Measurements from ENCODE around the gene SLC13A4. TPM values are rescaled to one million over a fixed set of nuclear protein-coding genes. Genes with fewer than 3 reads are reported as not detected.
"Not testable (repeated sequence)": the region's sequence is repeated elsewhere in the genome, so short reads cannot be mapped to it uniquely, and the experiment has no call there.

SLC13A4 gene
- total RNA-seq, 1 donor from 2014 or later: not detected

DNA sequence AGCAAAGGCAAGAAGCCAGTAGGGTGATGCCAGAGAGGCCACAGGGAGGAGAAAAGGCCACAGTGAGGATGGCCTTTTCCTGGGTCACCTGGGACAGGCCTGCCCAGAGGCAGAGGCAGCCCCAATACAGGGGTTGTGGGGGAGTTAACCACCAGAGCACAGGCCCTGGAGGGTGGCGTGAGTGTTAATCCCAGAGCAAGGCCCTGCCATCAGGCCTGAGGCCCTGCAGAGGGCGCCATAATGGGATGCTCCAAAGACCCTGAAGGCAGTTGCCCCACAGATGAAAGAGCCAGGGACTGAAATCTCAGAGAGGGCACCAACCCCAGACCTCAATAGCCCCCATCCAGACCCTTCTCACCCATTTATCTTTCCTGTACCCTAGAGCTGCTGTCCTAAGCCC, 23.9 kb downstream of the SLC13A4 start:
- no peak for DNase-seq (ENCODE audit: low spot score)

DNA sequence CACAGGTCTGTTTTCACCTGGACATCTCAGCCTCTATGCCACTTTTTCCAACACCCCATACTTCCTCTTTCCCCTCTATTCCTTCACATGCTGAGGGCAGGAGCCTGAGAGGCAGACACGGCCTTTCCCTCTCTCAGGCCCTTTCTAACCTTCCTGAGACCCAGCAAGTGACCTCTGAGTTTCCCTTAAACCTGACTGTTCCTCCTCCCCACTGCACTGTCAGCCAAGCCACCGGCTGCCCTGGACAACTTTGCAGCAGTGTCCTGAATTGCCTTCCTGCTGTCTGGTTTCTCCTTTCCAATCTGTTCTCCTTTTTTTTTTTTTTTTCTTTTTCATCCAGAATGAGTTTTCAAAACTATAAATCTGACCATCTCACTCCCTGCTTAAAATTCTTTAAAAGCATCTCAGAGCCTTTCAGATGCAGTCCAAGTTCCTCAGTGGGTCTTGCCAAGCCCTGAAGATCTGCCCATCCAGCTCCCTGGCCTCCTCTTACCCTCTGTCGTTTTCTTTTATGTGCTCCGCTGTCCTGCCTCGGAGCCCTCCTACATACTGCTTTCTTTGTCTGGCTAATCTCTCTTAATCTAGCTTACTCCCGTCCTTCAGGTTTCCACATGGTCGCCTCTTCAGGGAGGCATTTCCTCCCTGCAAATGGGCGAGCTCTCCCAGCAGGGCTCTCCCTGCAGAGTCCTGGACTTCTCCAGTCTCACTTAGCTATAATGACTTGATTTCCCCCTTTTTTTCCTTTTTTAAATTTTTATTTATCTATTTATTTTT, 30.5 kb downstream of the SLC13A4 start:
- DNase-seq (ENCODE audit: low spot score): no peak

DNA sequence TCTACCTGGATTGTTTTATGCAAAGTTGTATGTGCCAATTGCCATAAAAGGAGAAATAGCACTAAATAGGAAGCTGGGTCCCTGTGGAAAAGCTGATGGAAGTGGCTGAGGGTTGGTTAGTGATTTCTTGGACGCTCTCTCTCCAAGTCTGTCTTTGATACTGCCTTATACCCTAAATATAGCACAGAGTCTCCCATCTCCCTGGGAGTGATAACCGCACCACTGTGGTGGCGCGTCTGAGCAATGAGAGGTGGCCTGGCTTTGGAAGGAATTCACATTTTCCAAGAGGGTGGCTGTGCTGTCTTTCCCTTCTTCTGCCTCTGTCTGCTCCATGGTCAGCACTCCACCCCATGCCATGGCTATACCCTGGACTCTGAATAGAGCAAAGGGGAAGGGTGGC, 34.4 kb downstream of the SLC13A4 start:
- no peak for DNase-seq (ENCODE audit: low spot score)

DNA sequence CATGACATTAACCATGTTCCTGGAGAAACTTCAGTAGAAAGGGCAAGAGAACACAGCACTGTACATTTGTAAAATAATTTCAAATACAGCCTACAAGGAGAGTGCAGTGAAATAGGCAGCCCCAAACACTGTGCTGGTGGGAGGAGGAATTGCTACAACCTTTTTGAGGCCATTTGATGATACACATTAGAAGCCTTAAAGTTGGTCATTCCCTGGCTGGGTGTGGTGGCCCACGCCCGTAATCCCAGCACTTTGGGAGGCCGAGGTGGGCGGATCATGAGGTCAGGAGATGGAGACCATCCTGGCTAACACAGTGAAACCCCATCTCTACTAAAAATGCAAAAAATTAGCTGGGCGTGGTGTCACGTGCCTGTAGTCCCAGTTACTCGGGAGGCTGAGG, 35.4 kb downstream of the SLC13A4 start:
- DNase-seq (ENCODE audit: low spot score): not testable (repeated sequence)

DNA sequence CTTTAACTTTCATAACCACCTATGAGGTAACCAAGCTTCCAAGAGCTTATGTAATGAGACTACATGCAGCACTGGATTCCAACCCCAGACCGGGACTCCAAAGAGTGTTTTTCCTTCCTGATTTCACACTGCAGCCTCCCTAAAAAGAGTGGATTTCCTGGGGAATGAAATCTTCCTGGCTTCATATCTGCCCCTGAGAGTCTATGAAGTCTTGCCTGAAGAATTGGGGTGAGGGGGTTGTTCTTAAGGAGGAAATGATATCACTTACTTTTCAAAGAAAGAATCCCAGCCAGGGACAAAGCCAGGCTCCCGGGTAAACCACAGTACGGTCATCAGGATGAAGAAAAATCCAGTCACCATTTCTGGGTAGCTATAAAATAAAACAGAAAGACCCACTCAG, 35.9 kb downstream of the SLC13A4 start:
- DNase-seq (ENCODE audit: low spot score): no peak

DNA sequence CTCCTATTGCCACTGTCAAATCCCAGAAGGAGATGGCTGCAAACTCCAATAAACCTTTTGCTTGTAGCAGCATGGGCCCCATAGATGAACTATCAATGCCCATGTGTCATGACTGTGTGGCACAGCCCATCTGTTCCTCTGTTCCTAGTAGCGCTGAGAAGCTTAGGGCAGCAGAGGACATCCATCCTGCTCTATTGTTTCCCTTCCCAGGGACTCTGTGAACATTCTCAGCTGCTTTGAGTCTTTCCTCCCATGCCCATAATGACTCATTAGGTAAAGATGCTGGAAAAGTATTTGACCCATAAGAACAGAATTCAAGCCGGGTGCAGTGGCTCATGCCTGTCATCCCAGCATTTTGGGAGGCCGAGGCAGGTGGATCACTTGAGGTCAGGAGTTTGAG, 37.4 kb downstream of the SLC13A4 start:
- DNase-seq (ENCODE audit: low spot score): no peak

DNA sequence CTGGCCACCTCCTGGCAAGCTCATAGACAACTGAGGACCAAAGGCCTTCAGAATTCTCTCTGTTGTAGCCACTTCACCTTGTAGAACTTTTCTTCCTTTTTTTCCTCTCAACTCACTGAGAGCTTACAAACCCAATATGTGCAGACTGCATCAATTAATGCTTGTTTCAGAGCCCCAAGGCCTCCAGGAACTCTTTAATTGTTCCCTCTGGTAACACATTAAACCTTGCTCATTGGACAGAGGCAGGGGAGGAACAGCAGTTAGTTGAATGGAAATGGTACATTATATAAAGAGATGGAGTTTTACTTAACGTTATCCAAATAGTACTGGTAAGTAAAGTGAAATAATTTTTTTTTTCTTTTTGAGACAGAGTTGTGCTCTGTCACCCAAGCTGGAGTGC, 40.5 kb downstream of the SLC13A4 start:
- no peak for DNase-seq (ENCODE audit: low spot score)

DNA sequence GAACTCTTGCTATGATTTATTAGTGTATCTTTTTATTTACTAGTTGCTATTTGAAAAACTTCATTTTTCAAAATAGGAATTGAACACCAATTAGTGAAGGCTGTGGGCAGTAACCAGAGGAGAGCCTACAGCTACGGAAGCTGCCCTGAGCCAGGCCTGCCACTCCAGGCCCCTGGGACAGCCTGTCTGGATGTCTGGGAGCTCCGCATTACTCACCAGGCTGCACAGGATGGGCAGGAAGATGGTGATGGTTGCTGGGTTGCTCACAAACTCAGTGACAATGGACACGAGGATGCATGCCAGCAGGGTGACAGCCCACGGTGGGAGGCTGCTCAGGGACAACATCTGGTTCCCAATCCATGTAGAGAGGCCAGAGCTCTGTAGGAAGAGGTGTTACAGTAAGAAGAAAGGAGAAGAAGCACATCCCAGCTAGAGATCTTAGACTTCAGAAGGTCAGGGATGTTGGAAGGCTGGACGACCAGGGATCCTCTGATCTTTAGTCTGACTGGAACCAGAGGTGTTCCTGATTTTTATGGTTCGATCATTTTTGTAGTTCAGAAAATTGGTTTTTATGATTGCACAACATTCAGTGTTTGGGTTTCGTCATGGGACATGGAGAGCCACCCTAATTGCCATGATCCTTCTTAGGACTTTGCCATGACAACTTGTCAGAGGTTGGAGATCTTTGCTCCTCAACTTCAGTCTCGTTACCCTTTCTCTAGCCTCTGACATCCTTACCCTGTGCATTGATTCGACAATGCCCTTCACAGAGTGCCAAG, 42.5 kb downstream of the SLC13A4 start:
- no peak for DNase-seq (ENCODE audit: low spot score)

DNA sequence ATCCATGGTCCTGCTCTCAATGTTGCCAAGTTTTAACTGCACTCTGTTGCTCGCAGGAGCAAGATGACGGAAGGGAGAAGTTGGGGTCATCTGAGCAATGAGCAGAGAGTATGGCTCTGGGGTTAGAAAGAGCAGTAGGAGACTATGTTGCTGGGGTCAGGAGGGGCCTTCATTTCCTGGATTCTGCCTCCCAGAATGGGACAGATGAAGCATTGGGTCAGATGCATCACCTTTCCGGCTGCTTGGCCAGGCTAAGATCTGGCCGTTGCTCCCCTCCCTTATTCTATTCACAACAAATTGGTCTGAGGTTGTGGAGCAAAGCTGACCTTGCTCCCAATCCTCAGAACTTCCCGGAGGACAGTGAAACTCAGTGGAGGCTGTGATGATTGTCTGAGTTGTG, 43.3 kb downstream of the SLC13A4 start:
- no peak for DNase-seq (ENCODE audit: low spot score)

DNA sequence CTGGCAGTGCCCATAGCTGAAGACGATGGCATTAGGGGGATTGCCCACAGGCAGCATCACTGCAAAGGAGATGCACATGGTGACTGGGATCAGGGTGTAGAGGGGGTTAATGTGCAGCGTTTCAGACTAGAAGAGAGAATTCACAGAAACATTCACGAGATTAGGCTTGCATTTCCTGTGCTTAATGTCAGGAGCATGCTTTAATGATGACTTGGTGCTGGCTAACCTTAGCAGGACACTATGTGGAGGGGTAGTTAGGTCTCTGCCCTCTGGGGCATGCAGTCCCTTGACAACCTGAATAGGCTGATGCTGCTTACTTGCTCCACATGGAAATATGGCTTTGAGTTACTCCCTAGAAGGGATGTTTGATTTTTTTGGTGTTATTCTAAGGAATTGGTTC, 43.9 kb downstream of the SLC13A4 start:
- DNase-seq (ENCODE audit: low spot score): no peak

DNA sequence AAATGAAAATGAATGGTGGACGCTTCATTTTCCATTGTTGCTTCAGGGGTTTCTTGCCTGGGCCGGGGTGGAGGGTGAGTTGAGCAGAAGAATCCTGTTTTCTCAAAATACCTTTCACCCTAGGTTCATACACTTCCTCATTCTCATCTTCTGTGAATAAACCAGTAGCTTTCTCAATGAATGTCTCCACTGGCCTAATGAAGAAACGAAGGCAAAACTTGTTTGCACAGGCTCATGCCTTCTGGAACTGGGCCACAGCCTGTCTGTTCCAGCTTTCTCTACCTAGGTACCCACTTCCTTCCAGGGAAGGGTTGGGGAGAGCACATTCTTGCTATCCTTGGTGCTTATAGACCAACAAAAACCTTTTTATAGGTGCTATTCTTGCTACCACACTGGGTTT, 44.4 kb downstream of the SLC13A4 start:
- no peak for DNase-seq (ENCODE audit: low spot score)

DNA sequence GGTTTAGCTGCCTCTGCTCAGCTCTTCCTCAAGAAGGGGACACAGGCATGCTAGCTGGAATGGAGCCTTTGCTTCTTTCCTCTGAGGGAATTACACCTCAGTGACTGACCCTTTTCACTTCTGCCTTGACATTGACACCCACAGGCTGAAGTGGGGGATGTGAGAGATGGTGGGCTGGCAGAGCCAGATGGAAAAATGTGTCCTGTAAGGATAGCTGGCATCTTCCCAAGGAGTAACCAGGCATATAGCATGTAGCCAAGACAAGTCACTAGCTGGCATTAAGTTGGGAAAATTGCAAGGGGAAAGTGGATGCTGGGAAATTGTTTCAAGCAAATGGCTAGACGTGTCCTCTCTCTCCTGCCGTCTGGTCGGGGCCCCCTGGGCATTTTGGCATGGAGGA, 45.8 kb downstream of the SLC13A4 start:
- no peak for DNase-seq (ENCODE audit: low spot score)

DNA sequence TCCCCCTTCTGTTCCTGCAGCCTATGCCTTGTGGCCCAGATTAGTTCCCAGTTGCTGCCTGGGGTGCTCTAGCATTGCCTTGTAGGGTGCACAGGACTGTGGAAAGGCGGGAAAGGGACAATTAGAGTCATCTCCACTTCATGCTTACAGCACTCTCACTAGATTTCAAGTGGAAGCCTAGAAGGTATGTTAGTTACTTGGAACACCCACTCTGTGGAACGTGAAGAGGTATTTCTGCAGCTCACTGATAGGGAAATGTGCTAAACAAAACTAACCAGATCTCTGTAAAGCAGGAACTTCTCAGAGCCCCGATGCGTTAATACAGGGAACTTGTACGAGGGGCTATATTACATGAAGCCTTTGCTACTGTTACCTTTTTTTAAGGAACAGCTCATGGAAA, 46.2 kb downstream of the SLC13A4 start:
- no peak for DNase-seq (ENCODE audit: low spot score)

DNA sequence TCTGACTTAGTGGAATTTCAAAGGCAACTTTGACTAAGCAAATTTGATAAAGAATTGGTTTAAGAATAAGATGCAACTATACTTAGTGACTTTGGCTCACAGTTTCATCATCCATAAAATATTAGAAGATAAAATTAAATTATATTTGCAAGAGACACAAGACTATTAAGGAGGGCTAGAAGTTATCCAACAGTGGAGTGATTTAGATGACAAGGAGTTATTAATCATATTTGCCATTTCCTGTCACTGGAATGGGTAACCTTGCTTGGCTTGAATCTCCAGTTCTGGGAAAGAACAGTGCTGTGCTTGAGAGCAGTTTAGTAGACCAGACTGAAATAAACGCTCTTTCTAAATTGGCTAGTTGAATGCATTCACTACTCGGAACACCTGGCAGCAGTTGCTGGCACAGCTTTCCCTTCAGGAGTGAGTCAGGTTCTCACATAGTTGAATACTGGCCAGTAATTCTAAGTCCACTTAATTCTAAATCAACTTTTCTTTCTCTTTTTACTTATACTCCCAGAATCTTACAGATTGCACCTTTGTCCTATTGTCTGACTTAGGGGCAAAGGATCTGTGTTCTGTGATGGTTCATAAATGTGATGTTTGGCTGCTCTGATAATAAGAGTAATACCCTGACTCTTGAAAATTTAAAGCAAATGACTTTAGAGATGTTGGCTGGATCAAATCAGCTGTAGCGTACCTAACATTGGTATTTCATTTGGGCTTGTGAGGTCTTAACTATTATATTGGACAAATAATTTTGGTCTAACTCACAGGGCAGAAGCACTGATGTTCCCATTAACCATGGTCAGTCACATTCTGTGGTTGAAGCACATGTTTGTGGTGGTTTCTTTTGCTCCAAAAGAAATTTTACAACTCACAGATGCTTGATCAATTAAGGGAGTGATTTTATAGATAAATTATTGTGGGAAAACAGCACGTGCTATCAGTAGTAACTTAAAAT, 49.1 kb downstream of the SLC13A4 start:
- DNase-seq (ENCODE audit: low spot score): no peak

DNA sequence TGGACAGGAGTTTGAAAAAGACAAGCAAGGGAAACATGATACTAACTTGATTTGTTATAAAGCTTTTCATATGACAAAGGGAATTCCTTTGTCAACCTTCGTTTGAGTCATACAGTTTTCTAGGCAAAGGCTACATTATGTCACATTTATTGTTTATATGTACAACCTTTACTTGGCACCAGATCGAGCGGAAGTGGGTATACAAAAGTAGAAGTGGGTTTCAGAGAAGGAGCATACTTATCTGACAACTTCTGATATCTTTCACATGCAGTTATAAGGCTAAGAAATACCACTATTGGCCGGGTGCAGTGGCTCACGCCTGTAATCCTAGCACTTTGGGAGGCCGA, 54.7 kb downstream of the SLC13A4 start:
- no peak for DNase-seq (ENCODE audit: low spot score)

DNA sequence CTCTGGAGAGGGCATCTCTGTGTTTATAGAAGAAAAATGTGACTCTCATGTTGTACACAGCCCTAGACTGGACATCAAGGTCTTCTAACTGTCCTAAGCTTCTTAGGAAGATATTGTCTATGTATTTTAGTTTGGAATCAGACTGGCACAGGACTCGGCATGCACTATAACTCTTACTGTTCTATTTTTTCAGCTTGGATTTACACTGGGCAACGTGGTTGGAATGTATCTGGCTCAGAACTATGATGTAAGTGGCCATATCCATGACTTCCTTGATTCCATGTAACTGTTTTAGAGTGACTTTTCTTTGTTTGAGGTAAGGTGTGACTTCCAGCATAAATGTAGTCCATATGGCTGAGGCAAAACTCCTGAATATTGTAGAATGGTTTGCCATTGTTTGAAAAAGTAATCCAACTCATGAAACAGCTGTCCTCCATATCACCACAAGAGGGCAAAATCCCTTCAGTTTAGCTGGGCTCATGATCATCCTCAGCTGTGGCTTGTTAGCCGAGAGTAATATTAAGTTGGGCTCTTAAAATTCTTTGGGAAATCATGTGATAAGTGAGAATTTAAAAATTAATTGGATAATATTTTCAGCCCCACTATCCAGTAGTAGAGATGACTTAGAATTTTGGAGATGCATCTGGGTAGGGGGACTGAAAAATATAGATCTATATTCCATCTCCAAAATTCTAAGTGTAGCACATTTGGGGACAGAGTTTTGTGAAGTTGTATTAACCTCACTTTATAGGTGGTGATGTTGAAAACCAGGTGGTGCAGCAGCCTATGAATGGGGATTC, 55.2 kb downstream of the SLC13A4 start:
- DNase-seq (ENCODE audit: low spot score): no peak

DNA sequence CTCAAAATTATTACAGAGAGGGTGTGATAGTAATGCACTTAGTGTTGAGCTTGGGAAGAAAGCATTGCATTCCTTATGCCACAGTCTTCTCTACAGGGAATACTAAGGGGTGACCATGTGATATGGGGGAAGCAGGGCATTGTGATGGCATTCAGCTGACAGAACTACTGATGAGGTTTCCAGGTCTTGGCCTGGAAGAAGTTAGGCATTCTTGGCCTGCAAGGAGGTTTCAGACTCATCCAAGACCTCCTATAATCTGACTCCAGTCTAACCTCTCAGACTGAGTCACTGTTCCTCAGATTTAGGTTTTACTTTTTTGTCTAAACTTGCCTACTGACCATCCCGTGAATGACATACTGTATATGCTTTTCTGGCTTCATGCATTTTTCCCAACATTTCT, 57.8 kb downstream of the SLC13A4 start:
- no peak for DNase-seq (ENCODE audit: low spot score)

DNA sequence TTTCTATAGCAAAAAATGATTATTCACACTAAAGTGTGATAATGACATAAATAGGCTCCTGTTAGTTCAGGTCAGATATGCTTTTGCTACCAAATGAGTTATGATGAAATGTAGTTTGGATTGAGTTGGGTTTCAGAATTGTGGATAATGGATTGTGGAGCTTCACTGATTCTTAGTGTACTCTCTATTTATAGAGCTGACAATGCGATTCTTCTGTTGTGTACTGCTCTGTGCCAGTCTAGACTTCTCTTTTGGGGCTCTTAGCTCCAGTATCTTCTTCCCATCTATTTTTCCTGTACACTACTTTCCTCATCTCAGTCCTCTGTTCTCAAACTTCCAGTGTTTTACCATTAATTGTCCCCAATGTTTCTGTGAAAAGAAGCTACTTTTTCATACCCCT, 58.2 kb downstream of the SLC13A4 start:
- no peak for DNase-seq (ENCODE audit: low spot score)

DNA sequence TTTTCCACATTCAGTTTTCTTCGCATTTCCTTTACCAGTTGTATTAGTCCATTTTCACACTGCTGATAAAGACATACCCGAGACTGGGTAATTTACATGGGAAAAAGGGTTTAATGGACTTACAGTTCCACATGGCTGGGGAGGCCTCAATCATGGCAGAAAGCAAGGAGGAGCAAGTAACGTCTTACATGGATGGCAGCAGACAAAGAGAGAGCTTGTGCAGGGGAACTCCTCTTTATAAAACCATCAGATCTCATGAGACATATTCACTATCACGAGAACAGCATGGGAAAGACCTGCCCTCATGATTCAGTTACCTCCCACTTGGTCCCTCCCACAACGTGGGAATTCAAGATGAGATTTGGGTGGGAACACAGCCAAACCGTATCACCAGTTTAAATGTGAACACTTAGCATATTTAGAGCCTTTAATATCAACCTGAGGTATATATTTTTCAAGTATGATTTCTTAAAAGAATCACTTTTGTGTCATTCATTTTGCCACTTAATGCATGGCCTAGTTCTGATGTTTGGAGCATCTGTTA, 59.1 kb downstream of the SLC13A4 start:
- not testable (repeated sequence) for DNase-seq (ENCODE audit: low spot score)

DNA sequence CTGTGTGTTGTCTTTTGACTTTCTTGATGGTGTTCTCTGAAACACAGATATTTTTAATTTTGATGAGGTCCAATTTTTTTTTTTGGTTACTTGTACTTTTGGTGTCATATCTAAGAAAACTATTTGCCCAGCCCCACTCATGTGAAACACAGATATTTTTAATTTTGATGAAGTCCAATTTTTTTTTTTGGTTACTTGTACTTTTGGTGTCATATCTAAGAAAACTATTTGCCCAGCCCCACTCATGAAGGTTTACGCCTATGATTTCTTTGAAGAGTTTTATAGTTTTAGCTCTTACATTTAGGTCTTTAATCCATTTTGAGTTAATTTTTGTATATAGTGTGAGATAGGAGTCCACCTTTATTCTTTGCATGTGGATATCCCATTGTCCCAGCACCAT, 60.4 kb downstream of the SLC13A4 start:
- DNase-seq (ENCODE audit: low spot score): not testable (repeated sequence)

DNA sequence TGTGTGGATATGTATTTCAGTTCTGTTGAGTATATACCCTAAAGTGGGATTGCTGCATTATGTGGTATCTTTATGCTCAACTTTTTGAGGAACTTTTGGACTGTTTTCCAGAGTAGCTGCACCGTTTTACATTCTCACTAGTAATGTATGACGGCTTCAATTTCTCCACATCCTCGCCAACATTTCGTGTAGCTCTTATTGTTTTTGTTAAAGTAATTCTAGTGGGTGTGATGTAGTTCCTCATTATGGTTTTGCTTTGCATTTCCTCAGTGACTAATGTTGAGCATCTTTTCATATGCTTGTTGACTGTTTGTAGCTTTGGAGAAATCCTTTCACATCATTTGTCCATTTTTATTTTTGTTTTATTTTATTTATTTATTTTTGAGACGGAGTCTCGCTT, 61.1 kb downstream of the SLC13A4 start:
- no peak for DNase-seq (ENCODE audit: low spot score)
